Ectodermal cell (in vitro differentiated cells): ENCODE results near the gene DPT.

Experiments used
- H3K27ac ChIP-seq: 2 replicates; pipeline ENCODE4 v1.7.0; 2013; ENCODE audit warnings: mild to moderate bottlenecking, low read depth, low read length; ENCODE audit not compliant: insufficient read depth, poor library complexity, severe bottlenecking
- H3K27me3 ChIP-seq: 2 replicates; pipeline ENCODE4 v1.7.0; 2013; ENCODE audit warnings: mild to moderate bottlenecking, low read length; ENCODE audit not compliant: insufficient read depth, control insufficient read depth, poor library complexity, severe bottlenecking
- H3K36me3 ChIP-seq: one replicate; pipeline ENCODE4 v1.7.0; 2013; ENCODE audit warnings: low read length; ENCODE audit not compliant: control insufficient read depth, insufficient read depth
- H3K4me1 ChIP-seq: one replicate; pipeline ENCODE4 v1.7.0; 2013; ENCODE audit warnings: low read length; ENCODE audit not compliant: control insufficient read depth, insufficient read depth
- H3K4me3 ChIP-seq: 2 replicates; pipeline ENCODE4 v1.7.0; 2013; ENCODE audit warnings: low read depth, low read length, control low read depth; ENCODE audit not compliant: insufficient read depth
- H3K9me3 ChIP-seq: 2 replicates; pipeline ENCODE4 v1.7.0; 2013; ENCODE audit warnings: mild to moderate bottlenecking, low read length, moderate library complexity; ENCODE audit not compliant: control insufficient read depth
- WGBS, 2 experiments: methylation state at CpG; one replicate each; pipeline ENCODE4 v1.1.7; 2013; ENCODE audit warnings: missing lambda C conversion rate in 2 of 2; 5-methylcytosine and 5-hydroxymethylcytosine counted together

The DPT gene

DNA sequence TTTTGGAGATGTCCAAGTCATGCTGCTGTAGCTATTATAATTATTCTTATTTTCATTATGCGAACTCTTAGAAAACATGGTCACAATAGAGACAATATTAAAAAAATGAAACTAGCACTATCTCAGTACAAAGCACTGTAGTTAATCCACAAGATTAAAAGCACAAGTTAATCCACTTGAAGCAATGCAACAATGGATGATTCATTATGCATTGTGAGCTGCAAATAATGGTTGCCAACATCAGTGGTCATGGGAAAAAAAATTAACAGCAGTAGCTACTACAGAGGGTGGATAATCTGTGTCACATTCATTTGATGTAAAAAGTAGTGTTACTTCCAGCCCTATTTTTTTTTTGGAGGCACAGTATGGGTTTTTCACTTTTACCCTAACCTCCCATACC is 56.7 kb downstream of the DPT start:
- Histone ChIP-seq H3K9me3 (no peaks in the 10 kb centered on the region), H3K4me1 (no peaks in the 10 kb centered on the region), H3K27ac (no peak overlapping the region), H3K27me3 (no peaks in the 10 kb centered on the region), H3K4me3 (no peak overlapping the region), H3K36me3 (no peaks in the 10 kb centered on the region)
- 100% methylated on average over 1 of the region's 1 CpG for WGBS, 2 experiments

DNA sequence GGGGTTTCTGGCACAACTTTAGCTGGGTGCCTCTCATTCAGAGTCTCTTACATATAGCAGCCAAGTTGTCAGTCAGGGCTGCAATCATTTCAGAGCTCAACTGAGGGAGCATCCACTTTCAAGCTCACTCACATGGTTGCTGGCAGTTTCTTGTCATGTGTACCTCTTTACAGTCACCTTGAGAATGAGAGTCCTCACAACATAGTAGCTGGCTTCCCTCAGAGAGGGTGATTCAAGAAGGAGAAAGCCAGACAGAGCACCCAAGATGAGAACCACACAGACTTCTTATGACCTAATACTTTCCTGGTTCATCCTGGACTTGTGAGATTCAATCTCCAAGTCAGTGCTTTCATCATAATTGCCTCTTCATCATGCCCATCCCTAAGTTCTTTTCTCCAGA is 57.2 kb downstream of the DPT start:
- no peak overlapping the region for H3K27ac ChIP-seq
- no peaks in the 10 kb centered on the region for H3K36me3 ChIP-seq
- no peaks in the 10 kb centered on the region for H3K9me3 ChIP-seq
- no peaks in the 10 kb centered on the region for H3K27me3 ChIP-seq
- no peak overlapping the region for H3K4me3 ChIP-seq
- no peaks in the 10 kb centered on the region for H3K4me1 ChIP-seq

DNA sequence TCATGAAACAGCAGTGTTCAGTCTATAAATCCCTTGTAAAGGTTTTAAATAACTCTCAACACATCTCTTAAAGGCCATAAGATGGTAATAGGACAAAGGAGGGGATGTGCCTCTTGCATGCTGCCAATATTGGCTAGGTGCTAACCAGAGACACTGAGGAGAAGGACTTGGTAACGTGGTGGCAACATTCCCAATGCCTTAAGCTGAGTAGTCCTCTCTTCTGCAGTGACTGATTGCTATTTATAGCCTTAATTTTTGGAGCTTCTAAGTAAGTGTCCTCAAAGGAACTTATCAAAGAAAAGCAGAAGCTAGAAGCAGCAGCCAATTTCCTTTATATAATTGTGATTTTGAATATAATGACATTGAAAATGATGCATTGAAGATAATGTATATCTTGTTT is 63.0 kb downstream of the DPT start:
- no peaks in the 10 kb centered on the region for H3K27me3 ChIP-seq
- no peak overlapping the region for H3K27ac ChIP-seq
- H3K36me3 ChIP-seq = no peaks in the 10 kb centered on the region
- H3K9me3 ChIP-seq = no peaks in the 10 kb centered on the region
- no peak overlapping the region for H3K4me3 ChIP-seq
- WGBS, 2 experiments = 90 to 93% methylated on average over 1 of the region's 1 CpG
- no peaks in the 10 kb centered on the region for H3K4me1 ChIP-seq

GRCh38 chr1:168664069-168664834 is 64.8 kb downstream of the DPT start:
- no peak overlapping the region for H3K27ac ChIP-seq
- no peaks in the 10 kb centered on the region for H3K4me1 ChIP-seq
- WGBS, 2 experiments = 79 to 89% methylated on average over 2 to 3 of the region's 3 CpGs
- H3K9me3 ChIP-seq = no peaks in the 10 kb centered on the region
- H3K27me3 ChIP-seq = no peaks in the 10 kb centered on the region
- no peaks in the 10 kb centered on the region for H3K36me3 ChIP-seq
- H3K4me3 ChIP-seq = no peak overlapping the region

DNA sequence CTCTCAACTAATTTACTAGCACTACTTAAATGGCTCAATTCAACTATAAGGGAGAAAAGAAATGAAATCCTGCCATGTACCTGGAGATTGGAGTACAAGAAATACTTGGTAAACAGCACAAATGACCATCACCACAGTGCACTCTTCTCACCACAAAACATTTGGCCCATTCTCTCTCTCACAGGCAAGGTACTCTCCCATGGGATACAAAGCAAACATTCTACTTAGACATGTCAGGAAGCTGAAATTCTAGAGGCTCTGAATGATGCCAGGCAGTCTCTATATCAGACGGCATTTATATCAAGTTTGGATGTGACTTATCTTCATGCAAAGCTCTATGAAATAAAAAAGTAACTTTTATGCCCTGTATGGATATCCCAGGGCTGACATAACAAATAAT is 72.5 kb downstream of the DPT start:
- no peak overlapping the region for H3K4me3 ChIP-seq
- no peaks in the 10 kb centered on the region for H3K4me1 ChIP-seq
- H3K27me3 ChIP-seq = no peaks in the 10 kb centered on the region
- WGBS, 2 experiments = 78 to 94% methylated on average over 1 of the region's 1 CpG
- no peaks in the 10 kb centered on the region for H3K36me3 ChIP-seq
- no peak overlapping the region for H3K27ac ChIP-seq
- no peaks in the 10 kb centered on the region for H3K9me3 ChIP-seq

DNA sequence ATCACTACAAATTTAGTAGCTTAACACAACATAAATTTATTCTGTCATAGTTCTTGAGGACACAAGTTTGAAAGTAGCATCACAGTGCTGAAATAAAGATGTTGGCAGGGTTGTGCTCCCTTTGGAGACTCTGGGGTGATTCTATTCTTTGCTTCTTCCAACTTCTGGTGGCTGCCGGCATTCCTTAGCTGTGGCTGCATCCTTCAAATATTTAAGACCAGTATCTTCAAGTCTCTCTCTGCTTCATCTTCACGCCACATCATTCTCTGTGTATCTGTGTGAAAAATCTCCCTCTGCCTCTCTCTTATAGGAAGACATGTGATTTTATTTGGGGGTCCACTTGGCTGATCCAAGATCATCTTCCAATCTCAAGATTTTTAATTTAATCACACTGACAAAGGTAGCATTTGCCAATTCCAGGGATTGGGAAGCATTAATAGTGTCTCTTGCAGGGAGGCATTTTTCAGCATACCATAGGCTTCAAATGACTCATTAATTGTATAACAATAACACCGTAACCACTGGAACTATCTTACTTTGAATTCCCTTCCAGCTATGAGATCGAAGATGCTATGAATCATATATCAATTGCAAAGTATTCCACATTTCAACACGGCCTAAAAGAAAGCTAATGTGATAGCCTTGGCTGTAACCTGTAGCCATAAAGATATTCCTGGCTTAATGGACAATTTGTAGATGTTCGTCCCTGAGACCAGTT is 74.6 kb downstream of the DPT start:
- H3K4me3 ChIP-seq = no peak overlapping the region
- H3K27me3 ChIP-seq = no peaks in the 10 kb centered on the region
- no peak overlapping the region for H3K27ac ChIP-seq
- no peaks in the 10 kb centered on the region for H3K36me3 ChIP-seq
- H3K4me1 ChIP-seq = no peaks in the 10 kb centered on the region
- WGBS, 2 experiments = 95 to 97% methylated on average over 6 of the region's 6 CpGs
- H3K9me3 ChIP-seq = no peaks in the 10 kb centered on the region

DNA sequence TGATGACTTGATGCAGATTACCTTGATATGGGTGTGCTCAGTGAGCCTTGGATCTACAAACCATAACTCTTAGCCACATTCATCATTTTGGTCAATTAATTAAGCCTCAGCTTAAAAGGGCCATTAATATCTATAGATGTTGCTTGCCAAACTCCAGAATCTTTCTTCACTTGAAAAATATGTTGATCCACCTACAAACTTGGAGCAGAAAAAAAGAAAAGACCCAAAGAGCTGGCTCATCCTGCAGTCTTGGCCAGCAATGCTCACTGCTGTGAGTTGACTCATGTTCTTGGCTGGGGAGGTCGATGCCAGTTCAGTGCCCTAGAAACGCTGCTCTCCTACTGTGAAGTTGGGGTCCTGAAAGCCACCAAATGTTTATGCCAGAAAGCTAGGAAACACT is 75.4 kb downstream of the DPT start:
- H3K9me3 ChIP-seq = no peaks in the 10 kb centered on the region
- H3K27me3 ChIP-seq = no peaks in the 10 kb centered on the region
- H3K27ac ChIP-seq = no peak overlapping the region
- no peaks in the 10 kb centered on the region for H3K36me3 ChIP-seq
- no peak overlapping the region for H3K4me3 ChIP-seq
- WGBS, 2 experiments = 81 to 94% methylated on average over 2 of the region's 2 CpGs
- no peaks in the 10 kb centered on the region for H3K4me1 ChIP-seq

DNA sequence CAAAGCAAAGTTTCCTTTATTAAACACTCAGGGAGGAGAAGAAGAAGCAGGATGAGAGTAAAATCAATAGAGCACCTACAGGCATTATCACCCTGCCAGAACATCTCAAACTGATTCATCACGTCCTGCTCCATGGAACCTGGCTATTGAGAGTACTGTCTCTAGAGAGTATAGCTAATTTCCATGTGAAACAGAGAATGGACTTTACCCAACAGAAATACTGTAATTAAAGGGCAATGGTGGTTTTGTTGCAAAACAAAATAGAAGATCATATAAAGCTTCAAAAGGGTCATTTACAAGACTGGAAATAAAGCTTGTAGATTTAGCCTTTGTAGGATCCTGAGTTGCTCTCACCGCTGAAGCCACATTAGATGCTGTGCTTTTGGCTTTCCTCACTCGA is 83.3 kb downstream of the DPT start:
- WGBS, 2 experiments = 88% methylated on average over 3 of the region's 3 CpGs
- Histone ChIP-seq H3K27ac (no peak overlapping the region), H3K27me3 (no peaks in the 10 kb centered on the region), H3K4me1 (no peaks in the 10 kb centered on the region), H3K4me3 (no peak overlapping the region), H3K9me3 (no peaks in the 10 kb centered on the region), H3K36me3 (no peaks in the 10 kb centered on the region)
